H1 (cell line): Measurements from ENCODE around the gene SLC12A8. TPM values are rescaled to one million over a fixed set of nuclear protein-coding genes. Genes with fewer than 3 reads are reported as not detected.

Experiments
- CTCF ChIA-PET: fragments of 300-600 bp; sonication (Branson Sonifier 250); formaldehyde crosslinking; loops from one replicate; lab custom pipeline; 2021; ENCODE audit not compliant: partially characterized antibody; lab: Charles Lee
- POLR2A ChIA-PET: fragments of 300-600 bp; sonication (Branson Sonifier 250); formaldehyde crosslinking; loops from one replicate; lab custom pipeline; 2021; ENCODE audit warnings: inconsistent platforms; ENCODE audit not compliant: partially characterized antibody; lab: Charles Lee
- DNase-seq, 2 experiments: peaks; one replicate each; pipeline versions ENCODE4 v3.0.0 to v3.0.0-alpha.2; 2010 to 2022; ENCODE audit warnings: low spot score in 2 of 2, low read depth in 1 of 2, mixed read lengths in 1 of 2
- FAIRE-seq: peaks from 2 replicates; lab custom pipeline; 2011; peaks lifted over from hg19 to GRCh38; lab: Jason Lieb, UNC
- H2AFZ ChIP-seq: 2 replicates; pipeline ENCODE4 v1.8.1; 2012; ENCODE audit warnings: low read length, inconsistent platforms
- H2AK5ac ChIP-seq: 2 replicates; pipeline ENCODE4 v1.6.1; 2013; ENCODE audit warnings: low read depth, low read length
- H2BK120ac ChIP-seq: replicated peaks from 2 replicates; pipeline ENCODE3; 2013; ENCODE audit warnings: low read depth, low read length, inconsistent platforms
- H2BK12ac ChIP-seq: 2 replicates; pipeline ENCODE4 v1.6.1; 2013; ENCODE audit warnings: low read depth, low read length
- H2BK15ac ChIP-seq: 2 replicates; pipeline ENCODE4 v1.6.1; 2013; ENCODE audit warnings: low read length
- H2BK20ac ChIP-seq: 2 replicates; pipeline ENCODE4 v1.6.1; 2013; ENCODE audit warnings: low read length
- H2BK5ac ChIP-seq: 2 replicates; pipeline ENCODE4 v1.6.1; 2013; ENCODE audit warnings: low read depth, low read length
- H3K14ac ChIP-seq: 2 replicates; pipeline ENCODE4 v1.6.1; 2013; ENCODE audit warnings: inconsistent platforms; ENCODE audit not compliant: insufficient read length
- H3K18ac ChIP-seq: 2 replicates; pipeline ENCODE4 v1.6.1; 2013; ENCODE audit warnings: low read length; ENCODE audit errors: extremely low read depth
- H3K23ac ChIP-seq: 2 replicates; pipeline ENCODE4 v1.6.1; 2013; ENCODE audit warnings: inconsistent platforms; ENCODE audit not compliant: insufficient read length
- H3K23me2 ChIP-seq: 2 replicates; pipeline ENCODE4 v1.6.1; 2013; ENCODE audit warnings: low read depth, low read length
- H3K27ac ChIP-seq: 2 replicates; pipeline ENCODE4 v1.6.1; 2011; ENCODE audit warnings: low read depth, low read length, inconsistent platforms
- H3K27me3 ChIP-seq, 4 experiments: replicated peaks in 1 of 4; 1 replicate in 1 of 4; 2 replicates in 3 of 4; pipeline versions ENCODE4 v1.6.1 to v1.8.1; 2011 to 2013; ENCODE audit warnings: low read length in 3 of 4, mild to moderate bottlenecking in 3 of 4, inconsistent platforms in 2 of 4, mixed read lengths in 2 of 4, moderate library complexity in 1 of 4; ENCODE audit not compliant: control insufficient read depth in 3 of 4, insufficient read depth in 3 of 4; ENCODE audit errors: extremely low read depth in 1 of 4
- H3K36me3 ChIP-seq, 4 experiments: 2 replicates each; pipeline versions ENCODE4 v1.6.1 to v1.8.1; 2011 to 2013; ENCODE audit warnings: mild to moderate bottlenecking in 4 of 4, low read length in 3 of 4, moderate library complexity in 2 of 4, control low read depth in 1 of 4, inconsistent platforms in 1 of 4; ENCODE audit not compliant: insufficient read depth in 4 of 4, control insufficient read depth in 2 of 4
- H3K4ac ChIP-seq: replicated peaks from 2 replicates; pipeline ENCODE3; 2013; ENCODE audit warnings: low read length, low read depth, mixed read lengths, inconsistent platforms; ENCODE audit not compliant: insufficient read length
- H3K4me1 ChIP-seq, 4 experiments: replicated peaks in 1 of 4; 1 replicate in 1 of 4; 2 replicates in 3 of 4; pipeline versions ENCODE4 v1.6.1 to v1.8.1; 2011 to 2013; ENCODE audit warnings: low read length in 3 of 4, inconsistent platforms in 2 of 4, mixed read lengths in 1 of 4; ENCODE audit not compliant: insufficient read depth in 4 of 4, control insufficient read depth in 3 of 4
- H3K4me2 ChIP-seq, 2 experiments: 2 replicates each; pipeline versions ENCODE4 v1.6.1 to v1.8.1; 2011 to 2013; ENCODE audit warnings: low read depth in 2 of 2, low read length in 2 of 2, control low read depth in 1 of 2, inconsistent platforms in 1 of 2, mild to moderate bottlenecking in 1 of 2; ENCODE audit not compliant: insufficient read depth in 1 of 2
- H3K4me3 ChIP-seq, 4 experiments: fragments of 200-600, 300-600 bp in 1 of 4; sonication (generic), shearing (Covaris generic), sonication (Bioruptor Twin) in 1 of 4; 2 replicates each; pipeline versions ENCODE4 v1.5.1 to v1.8.1; 2011 to 2016; ENCODE audit warnings: low read length in 4 of 4, low read depth in 3 of 4, control low read depth in 2 of 4, inconsistent platforms in 2 of 4, mild to moderate bottlenecking in 2 of 4, mixed read lengths in 1 of 4, moderate library complexity in 1 of 4; ENCODE audit not compliant: insufficient read depth in 2 of 4; ENCODE audit errors: extremely low read depth in 1 of 4
- H3K56ac ChIP-seq: replicated peaks from 2 replicates; pipeline ENCODE3; 2013; ENCODE audit warnings: low read depth, mild to moderate bottlenecking, mixed read lengths, low read length, inconsistent platforms; ENCODE audit not compliant: insufficient read length
- H3K79me1 ChIP-seq: 2 replicates; pipeline ENCODE4 v1.6.1; 2013; ENCODE audit warnings: low read depth, low read length, control low read depth
- H3K79me2 ChIP-seq, 2 experiments: 2 replicates each; pipeline versions ENCODE4 v1.6.1 to v1.8.1; 2012 to 2013; ENCODE audit warnings: low read length in 2 of 2, mild to moderate bottlenecking in 2 of 2, inconsistent platforms in 1 of 2; ENCODE audit not compliant: insufficient read depth in 2 of 2, control insufficient read depth in 1 of 2
- H3K9ac ChIP-seq, 4 experiments: replicated peaks in 1 of 4; 1 replicate in 1 of 4; 2 replicates in 3 of 4; pipeline versions ENCODE4 v1.6.1 to v1.8.1; 2011 to 2013; ENCODE audit warnings: low read depth in 3 of 4, low read length in 3 of 4, control low read depth in 2 of 4, mild to moderate bottlenecking in 2 of 4, moderate library complexity in 2 of 4, inconsistent platforms in 1 of 4; ENCODE audit errors: extremely low read depth in 1 of 4
- H3K9me3 ChIP-seq, 2 experiments: 2 replicates each; pipeline versions ENCODE4 v1.6.1 to v1.8.1; 2012 to 2013; ENCODE audit warnings: mild to moderate bottlenecking in 2 of 2, moderate library complexity in 2 of 2, control low read depth in 1 of 2, inconsistent platforms in 1 of 2, low read depth in 1 of 2, low read length in 1 of 2, mixed read lengths in 1 of 2; ENCODE audit not compliant: insufficient read depth in 2 of 2
- H4K20me1 ChIP-seq, 2 experiments: replicated peaks in 1 of 2; 2 replicates each; pipeline versions ENCODE3 to v1.8.1; 2011 to 2013; ENCODE audit warnings: inconsistent platforms in 2 of 2, low read length in 2 of 2, mild to moderate bottlenecking in 1 of 2; ENCODE audit not compliant: insufficient read depth in 2 of 2, control insufficient read depth in 1 of 2
- H4K5ac ChIP-seq: 2 replicates; pipeline ENCODE4 v1.6.1; 2013; ENCODE audit warnings: low read length, low read depth, mixed read lengths, inconsistent platforms; ENCODE audit not compliant: insufficient read length
- H4K8ac ChIP-seq: 2 replicates; pipeline ENCODE4 v1.8.0; 2013; ENCODE audit warnings: mild to moderate bottlenecking, moderate library complexity, low read length, inconsistent platforms; ENCODE audit not compliant: insufficient read depth; ENCODE audit errors: extremely low read depth
- H4K91ac ChIP-seq: replicated peaks from 2 replicates; pipeline ENCODE3; 2013; ENCODE audit warnings: low read length, mixed read lengths, inconsistent platforms; ENCODE audit not compliant: insufficient read length
- BCL11A ChIP-seq, 2 experiments: IDR thresholded peaks; one replicate each; pipeline ENCODE4 v1.6.1; 2011; ENCODE audit warnings: low read depth in 2 of 2, low read length in 2 of 2, mild to moderate bottlenecking in 2 of 2
- EGR1 ChIP-seq: IDR thresholded peaks from 2 replicates; pipeline ENCODE4 v1.6.1; 2011; ENCODE audit warnings: low read depth, low read length, borderline replicate concordance
- KDM1A ChIP-seq: fragments of 200-600, 300-600 bp; sonication (generic); IDR thresholded peaks from 2 replicates; pipeline ENCODE4 v1.7.1; 2016; ENCODE audit warnings: mild to moderate bottlenecking, low read length, borderline replicate concordance
- MAX ChIP-seq: IDR thresholded peaks from 2 replicates; pipeline ENCODE4 v1.6.1; 2012; ENCODE audit warnings: inconsistent platforms
- POLR2AphosphoS5 ChIP-seq: IDR thresholded peaks from 2 replicates; pipeline ENCODE4 v1.6.1; 2011; ENCODE audit warnings: low read depth, low read length
- RBBP5 ChIP-seq: IDR thresholded peaks from 2 replicates; pipeline ENCODE4 v1.7.1; 2012; ENCODE audit warnings: low read depth, mild to moderate bottlenecking, inconsistent platforms, low read length, moderate library complexity, borderline replicate concordance
- TCF12 ChIP-seq: IDR thresholded peaks from 2 replicates; pipeline ENCODE4 v1.6.1; 2011; ENCODE audit warnings: low read depth, mild to moderate bottlenecking, low read length
- WGBS, 2 experiments: shearing (Covaris generic) in 1 of 2; methylation state at CpG; one replicate each; pipeline versions ENCODE4 v1.1.6 to v1.1.7; 2013 to 2015; ENCODE audit warnings: low lambda C conversion rate in 2 of 2, mixed read lengths in 2 of 2, inconsistent platforms in 1 of 2, low coverage in 1 of 2, missing lambda C conversion rate in 1 of 2; ENCODE audit not compliant: insufficient replicate concordance in 2 of 2, insufficient coverage in 1 of 2, insufficient read length in 1 of 2; ENCODE audit errors: extremely low coverage in 1 of 2, missing lambda C conversion rate in 1 of 2; 5-methylcytosine and 5-hydroxymethylcytosine counted together
- polyA plus RNA-seq, 7 experiments: library from polyadenylated mRNA; depleted of rRNA in 3 of 7; stranded (reverse) in 5 of 7; unstranded in 2 of 7; fragments of >200 nt in 5 of 7; fragments of 200-250 nt in 2 of 7; gene quantifications; 1 replicate in 5 of 7; 2 replicates in 1 of 7; 4 replicates in 1 of 7; pipeline versions ENCODE4 v1.2.1 to v1.2.3, GENCODE V29; 2011 to 2013; ENCODE audit warnings: missing spikeins in 2 of 7, mixed read lengths in 2 of 7
- total RNA-seq: library from RNA; stranded (reverse); fragmentation: NEBNext Ultra II Directional; extraction: Animal tissue kit (Norgen Biotek cat#: 25700); gene quantifications from 2 replicates; pipeline ENCODE4 v1.2.1, GENCODE V29; 2021

SLC12A8 gene
- total and polyA plus RNA-seq, 2 of the 8 experiments (the other 6 are each of a cell fraction or from before 2014, with no cell fraction given) = 13.7 to 14.4 TPM

- ChIA-PET CTCF (interaction anchor here (0.7 to 1.3 kb wide), 3 partner anchors 12 to 93 kb away, joined by 3 to 5 read pairs (median 4); no protein-coding TSS in a partner anchor), POLR2A (no interaction called here)
- peaks cover 3 to 22% (median 8%) of the 10 kb centered on the region in 4 experiments; a peak in 6 of 7 replicates for H3K4me1 ChIP-seq
- H3K27ac ChIP-seq = no peak overlapping the region
- H3K23me2 ChIP-seq = peaks cover 9% of the 10 kb centered on the region; the same call in 1 of the 2 replicates
- no peak overlapping the region for H3K56ac ChIP-seq
- H4K8ac ChIP-seq = no peak overlapping the region
- FAIRE-seq (no peak), DNase-seq (no peak)
- H4K20me1 ChIP-seq = no peaks in the 10 kb centered on the region
- no peak overlapping the region for H3K18ac ChIP-seq
- H4K5ac ChIP-seq = no peak overlapping the region
- no peaks in the 10 kb centered on the region for H3K9me3 ChIP-seq
- no peak overlapping the region for H3K4me3 ChIP-seq
- H3K14ac ChIP-seq = no peak overlapping the region
- no peaks in the 10 kb centered on the region for H3K79me2 ChIP-seq
- H2BK15ac ChIP-seq = 0 out of 2 replicates have a peak overlapping the region, but pooled peaks have one; percentile 48
- H2BK12ac ChIP-seq = no peak overlapping the region
- no peak overlapping the region for H2BK5ac ChIP-seq
- no peak overlapping the region for H4K91ac ChIP-seq
- TF ChIP-seq MAX (no peak), EGR1 (no peak), RBBP5 (no peak), POLR2AphosphoS5 (no peak), KDM1A (no peak), TCF12 (peak; percentile 49; the same call in 1 of the 2 replicates), BCL11A (IDR thresholded peaks at IDR 0.05; ENCODE audit: low read depth in 2 of 2, low read length in 2 of 2) (no peak)
- WGBS, 2 experiments = 77% methylated on average over 3 of the region's 3 CpGs; no CpG with 5 or more reads in 1 of the 2 experiments
- H2BK20ac ChIP-seq = no peak overlapping the region
- no peak overlapping the region for H3K9ac ChIP-seq
- H3K27me3 ChIP-seq = peaks cover 7 to 30% (median 19%) of the 10 kb centered on the region in 4 experiments
- H2BK120ac ChIP-seq = no peak overlapping the region
- H3K23ac ChIP-seq = no peak overlapping the region
- H3K4me2 ChIP-seq = peak overlapping the region in 1 of 2 experiments; percentile 26; a peak in 2 of 4 replicates
- no peak overlapping the region for H2AK5ac ChIP-seq
- H3K36me3 ChIP-seq = no peaks in the 10 kb centered on the region
- H3K4ac ChIP-seq = no peak overlapping the region
- no peaks in the 10 kb centered on the region for H3K79me1 ChIP-seq
- H2AFZ ChIP-seq = no peak overlapping the region
Observed at GRCh38 chr3:125058529-125058928, 154.0 kb downstream of the SLC12A8 start.
